AG10803 (cell line): ENCODE measurements around the gene PITPNM2.
A peak's percentile ranks its signal among the peaks of the same experiment; 100 is the strongest.

Source experiments
- DNase-seq: peaks from one replicate; pipeline ENCODE4 v3.0.0; 2010; ENCODE audit warnings: low read depth
- H3K4me3 ChIP-seq: 2 replicates; pipeline ENCODE4 v1.5.1; 2011; ENCODE audit warnings: mild to moderate bottlenecking, low read length, control low read depth
- TF ChIP-seq, protein P1 (sequence below): conservative IDR thresholded peaks from 2 replicates; pipeline ENCODE4 v1.5.1; 2011; ENCODE audit warnings: mild to moderate bottlenecking, low read length, control low read depth, inconsistent platforms

The PITPNM2 gene

DNA sequence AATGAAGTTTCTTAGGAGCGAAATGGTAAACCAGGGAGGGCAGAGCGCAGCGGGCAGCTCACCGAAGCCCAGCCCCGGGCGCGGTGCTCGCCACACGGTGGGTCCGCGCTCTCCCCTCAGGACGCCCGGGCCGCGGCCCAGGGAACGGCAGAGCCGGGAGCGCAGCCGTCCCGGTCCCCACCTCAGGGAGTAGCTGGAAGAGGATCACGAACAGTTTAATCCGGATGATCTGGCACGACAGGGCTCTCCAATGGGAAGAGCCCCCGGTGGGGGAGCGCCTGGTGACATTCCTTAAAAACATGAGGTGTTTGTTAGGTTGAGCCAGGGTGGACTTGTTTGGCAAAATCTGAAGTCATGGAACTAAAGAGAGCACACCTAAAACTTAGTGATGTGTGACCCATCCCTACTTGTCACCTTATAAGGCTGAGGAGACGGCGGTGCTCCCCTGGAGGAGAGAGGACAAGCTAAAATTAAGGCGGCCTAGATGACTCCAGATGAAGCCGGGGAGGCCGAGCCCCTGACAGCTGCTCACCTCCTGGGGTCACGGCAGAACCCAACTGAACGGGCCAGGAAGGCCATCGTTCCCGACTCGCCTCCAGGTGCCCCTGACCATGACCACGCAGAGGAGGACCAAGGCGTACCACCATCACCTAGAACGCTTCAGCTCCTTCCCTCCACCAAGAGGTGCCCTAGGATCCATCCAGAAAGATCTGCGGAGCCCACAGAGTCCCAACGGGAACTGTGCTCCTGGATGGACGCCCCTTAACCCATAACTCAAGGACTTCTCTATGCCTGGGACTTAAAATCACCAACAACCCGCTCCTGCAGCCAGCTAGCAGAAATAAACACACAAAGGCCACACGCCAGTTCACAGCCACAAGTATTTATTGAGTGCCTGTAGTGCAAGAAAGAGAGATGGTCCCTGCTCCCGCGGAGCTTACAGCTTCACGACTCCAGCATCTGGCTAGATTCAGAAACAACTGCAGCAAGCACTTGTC lies 866 bp upstream of the PITPNM2 start:
- H3K4me3 ChIP-seq, result peak overlapping the region; percentile 61
- TF ChIP-seq, protein P1, sequence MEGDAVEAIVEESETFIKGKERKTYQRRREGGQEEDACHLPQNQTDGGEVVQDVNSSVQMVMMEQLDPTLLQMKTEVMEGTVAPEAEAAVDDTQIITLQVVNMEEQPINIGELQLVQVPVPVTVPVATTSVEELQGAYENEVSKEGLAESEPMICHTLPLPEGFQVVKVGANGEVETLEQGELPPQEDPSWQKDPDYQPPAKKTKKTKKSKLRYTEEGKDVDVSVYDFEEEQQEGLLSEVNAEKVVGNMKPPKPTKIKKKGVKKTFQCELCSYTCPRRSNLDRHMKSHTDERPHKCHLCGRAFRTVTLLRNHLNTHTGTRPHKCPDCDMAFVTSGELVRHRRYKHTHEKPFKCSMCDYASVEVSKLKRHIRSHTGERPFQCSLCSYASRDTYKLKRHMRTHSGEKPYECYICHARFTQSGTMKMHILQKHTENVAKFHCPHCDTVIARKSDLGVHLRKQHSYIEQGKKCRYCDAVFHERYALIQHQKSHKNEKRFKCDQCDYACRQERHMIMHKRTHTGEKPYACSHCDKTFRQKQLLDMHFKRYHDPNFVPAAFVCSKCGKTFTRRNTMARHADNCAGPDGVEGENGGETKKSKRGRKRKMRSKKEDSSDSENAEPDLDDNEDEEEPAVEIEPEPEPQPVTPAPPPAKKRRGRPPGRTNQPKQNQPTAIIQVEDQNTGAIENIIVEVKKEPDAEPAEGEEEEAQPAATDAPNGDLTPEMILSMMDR, result no peak
- no peak for DNase-seq

DNA sequence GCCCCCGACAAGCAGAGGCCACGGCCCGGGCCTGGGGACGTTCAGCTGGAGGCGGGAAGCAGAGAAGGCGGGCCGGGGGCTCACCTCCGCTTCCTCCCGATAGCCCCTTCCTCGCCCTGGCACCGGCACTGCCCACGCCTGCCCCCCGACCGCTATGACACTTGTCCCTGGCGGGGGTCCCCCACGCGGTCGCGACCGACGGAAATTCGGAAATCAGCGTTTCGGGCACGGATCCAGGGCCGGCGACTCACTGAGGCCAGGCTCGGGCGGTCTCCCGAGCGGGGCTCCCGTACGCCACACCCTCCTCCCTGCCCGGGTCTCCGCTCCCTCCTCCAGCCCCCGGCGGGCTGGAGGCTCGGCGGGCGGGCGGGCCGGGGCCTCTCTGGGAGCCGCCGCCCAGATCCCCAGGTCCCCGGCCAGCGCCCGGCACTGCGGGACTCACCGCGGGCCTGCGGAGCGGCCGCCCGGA lies 581 bp downstream of the PITPNM2 start:
- H3K4me3 ChIP-seq, result peak overlapping the region; percentile 72
- TF ChIP-seq, protein P1, result no peak
- no peak for DNase-seq

DNA sequence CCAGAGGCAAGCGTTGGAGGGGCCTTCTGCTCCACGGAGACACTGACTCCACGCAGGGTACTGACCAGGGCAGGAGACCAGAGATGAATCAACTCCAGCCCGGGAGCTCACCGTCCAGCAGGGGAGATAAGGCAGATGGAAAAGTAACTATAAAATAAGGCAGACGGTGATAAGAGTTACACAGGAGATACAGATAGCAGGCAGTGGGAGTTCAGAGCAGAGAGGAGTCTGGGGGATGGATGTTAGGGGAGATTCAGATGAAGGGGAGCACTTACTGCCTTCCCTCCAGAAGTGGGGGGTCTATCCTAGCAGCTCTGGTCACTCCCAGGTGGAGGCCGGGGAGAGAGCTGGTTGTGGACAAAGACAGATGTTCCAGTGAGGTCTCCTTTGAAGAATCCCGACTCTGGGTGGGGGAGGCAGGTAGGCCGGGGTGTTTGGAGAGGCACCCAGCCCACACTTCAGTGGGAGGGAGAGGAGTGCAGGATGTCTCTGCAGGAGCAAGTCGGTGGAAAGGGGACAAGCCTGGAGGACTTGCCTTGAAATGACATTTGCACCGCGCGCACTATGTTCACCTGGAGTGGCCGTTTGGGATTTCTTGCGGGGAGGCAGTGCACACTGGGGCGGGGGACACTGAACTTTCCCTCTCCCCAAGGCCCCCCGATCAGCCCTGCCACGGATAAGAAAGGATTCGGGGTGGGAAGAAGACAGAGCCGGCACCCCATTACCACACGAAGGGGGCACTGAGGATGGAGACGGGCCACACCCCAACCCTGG lies 1.2 kb downstream of the PITPNM2 start:
- DNase-seq, result no peak
- peak overlapping the region; percentile 72 for H3K4me3 ChIP-seq
- TF ChIP-seq, protein P1, result no peak

DNA sequence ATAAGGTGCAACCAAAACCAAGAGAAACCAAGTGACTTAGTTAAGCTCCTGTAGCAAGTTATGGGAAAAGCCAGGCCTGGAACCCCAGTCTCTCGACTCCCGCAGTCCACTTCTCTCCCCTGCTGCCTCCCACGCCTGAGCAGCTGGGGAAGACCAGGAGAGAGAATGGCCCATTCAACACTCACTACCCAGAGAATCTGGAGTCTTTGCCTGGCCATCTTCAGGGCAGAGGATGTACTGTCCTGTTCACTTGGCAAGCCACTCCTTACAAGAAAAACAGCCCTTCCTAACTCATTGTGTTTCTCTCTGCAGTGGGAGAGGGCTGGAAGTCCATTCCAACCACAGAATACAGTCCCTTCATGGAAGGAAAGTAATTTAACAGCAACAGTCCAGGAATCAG lies 1.8 kb downstream of the PITPNM2 start:
- TF ChIP-seq, protein P1, result no peak; the same call in 1 of the 2 replicates
- peak overlapping the region; percentile 72 for H3K4me3 ChIP-seq
- DNase-seq, result no peak

DNA sequence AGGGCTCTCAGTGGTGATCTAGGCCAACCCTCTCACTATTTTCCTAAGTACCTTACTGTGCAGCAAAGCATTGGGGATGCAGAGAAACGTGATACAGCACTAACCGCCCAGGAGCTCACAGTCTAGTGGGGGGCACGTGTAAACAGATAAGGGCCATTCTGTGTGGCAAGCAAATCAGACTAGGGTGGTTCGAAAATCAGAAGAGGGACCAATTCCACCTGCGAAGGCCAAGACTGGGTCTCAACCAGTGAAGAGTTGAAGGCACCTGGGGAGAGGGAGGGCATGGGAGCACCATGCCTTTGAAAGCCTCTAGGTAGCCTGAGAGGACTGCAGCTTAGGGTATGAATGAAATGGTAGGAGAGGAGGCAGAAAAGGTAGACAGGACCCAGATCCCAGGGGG lies 2.2 kb downstream of the PITPNM2 start:
- TF ChIP-seq, protein P1, result no peak
- no peak overlapping the region for H3K4me3 ChIP-seq
- no peak for DNase-seq

DNA sequence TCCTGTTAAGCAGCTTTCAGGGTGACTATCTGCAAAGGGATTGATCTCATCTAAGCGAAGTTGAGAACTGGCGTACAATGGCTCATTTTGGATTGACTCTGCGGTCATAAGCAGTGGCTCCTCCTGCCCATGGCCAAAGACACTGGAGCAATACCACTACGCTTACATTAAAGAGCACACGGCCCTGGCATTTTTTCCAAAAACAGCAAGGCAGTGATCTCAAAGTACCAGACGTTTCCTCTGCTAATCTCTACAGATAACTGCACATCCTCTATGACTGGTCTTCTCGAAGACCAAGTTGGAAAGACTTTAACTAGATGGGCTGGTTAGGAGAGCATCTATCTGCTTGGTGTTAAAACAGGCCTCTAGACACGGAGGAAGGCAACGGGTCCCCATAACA lies 2.7 kb downstream of the PITPNM2 start:
- TF ChIP-seq, protein P1, result no peak
- H3K4me3 ChIP-seq, result no peak overlapping the region
- no peak for DNase-seq
